H9 (cell line): Measurements from ENCODE around the gene AMH. TPM values are rescaled to one million over a fixed set of nuclear protein-coding genes. Genes with fewer than 3 reads are reported as not detected.

Experiments used
- DNase-seq: peaks from one replicate; pipeline ENCODE4 v3.0.0-alpha.2; 2017
- H2AFZ ChIP-seq: one replicate; pipeline ENCODE4 v1.6.1; 2013; ENCODE audit warnings: mild to moderate bottlenecking, low read length, control low read depth, moderate library complexity
- H2AK5ac ChIP-seq: 2 replicates; pipeline ENCODE4 v1.6.1; 2013; ENCODE audit warnings: low read length, control low read depth, mixed read lengths; ENCODE audit not compliant: insufficient read length
- H2BK120ac ChIP-seq: one replicate; pipeline ENCODE4 v1.6.1; 2013; ENCODE audit warnings: low read depth, mild to moderate bottlenecking, low read length, control low read depth, inconsistent platforms; ENCODE audit not compliant: poor library complexity, severe bottlenecking
- H2BK12ac ChIP-seq: 2 replicates; pipeline ENCODE4 v1.6.1; 2013; ENCODE audit warnings: low read length, control low read depth, mixed read lengths, low read depth; ENCODE audit not compliant: insufficient read length
- H2BK15ac ChIP-seq: 2 replicates; pipeline ENCODE4 v1.6.1; 2013; ENCODE audit warnings: low read depth, low read length, control low read depth
- H2BK20ac ChIP-seq: one replicate; pipeline ENCODE4 v1.6.1; 2013; ENCODE audit warnings: low read depth, mild to moderate bottlenecking, low read length, control low read depth, inconsistent platforms; ENCODE audit not compliant: poor library complexity, severe bottlenecking
- H2BK5ac ChIP-seq: 2 replicates; pipeline ENCODE4 v1.6.1; 2013; ENCODE audit warnings: low read length, control low read depth, mixed read lengths; ENCODE audit not compliant: insufficient read length
- H3K14ac ChIP-seq: 2 replicates; pipeline ENCODE4 v1.6.1; 2013; ENCODE audit warnings: low read length, control low read depth; ENCODE audit not compliant: insufficient read depth
- H3K18ac ChIP-seq: 2 replicates; pipeline ENCODE4 v1.6.1; 2013; ENCODE audit warnings: low read depth, mild to moderate bottlenecking, mixed read lengths, low read length, control low read depth; ENCODE audit not compliant: insufficient read length
- H3K23ac ChIP-seq: 2 replicates; pipeline ENCODE4 v1.6.1; 2013; ENCODE audit warnings: low read length, control low read depth, mixed read lengths, low read depth; ENCODE audit not compliant: insufficient read length
- H3K23me2 ChIP-seq: 2 replicates; pipeline ENCODE4 v1.6.1; 2013; ENCODE audit warnings: low read depth, mild to moderate bottlenecking, mixed read lengths, low read length, control low read depth; ENCODE audit not compliant: insufficient read length, poor library complexity, severe bottlenecking
- H3K27ac ChIP-seq: 2 replicates; pipeline ENCODE4 v1.5.1; 2013; ENCODE audit warnings: low read length, control low read depth, mixed read lengths, low read depth; ENCODE audit not compliant: insufficient read length
- H3K27me3 ChIP-seq: 2 replicates; pipeline ENCODE4 v1.6.1; 2013; ENCODE audit warnings: low read length, control low read depth, inconsistent platforms; ENCODE audit not compliant: insufficient read depth
- H3K4ac ChIP-seq: 2 replicates; pipeline ENCODE4 v1.6.1; 2013; ENCODE audit warnings: low read depth, mild to moderate bottlenecking, control low read depth, inconsistent platforms, low read length, moderate library complexity
- H3K4me1 ChIP-seq: 2 replicates; pipeline ENCODE4 v1.6.1; 2013; ENCODE audit warnings: low read length, control low read depth, inconsistent platforms; ENCODE audit not compliant: insufficient read depth
- H3K4me2 ChIP-seq: 2 replicates; pipeline ENCODE4 v1.6.1; 2013; ENCODE audit warnings: low read length, control low read depth, mixed read lengths; ENCODE audit not compliant: insufficient read length, insufficient read depth
- H3K56ac ChIP-seq: 2 replicates; pipeline ENCODE4 v1.6.1; 2013; ENCODE audit warnings: low read depth, mild to moderate bottlenecking, mixed read lengths, low read length, control low read depth; ENCODE audit not compliant: insufficient read length
- H3K79me1 ChIP-seq: 2 replicates; pipeline ENCODE4 v1.6.1; 2013; ENCODE audit warnings: low read depth, mild to moderate bottlenecking, moderate library complexity, low read length, control low read depth, inconsistent platforms; ENCODE audit not compliant: insufficient read depth, poor library complexity, severe bottlenecking
- H3K79me2 ChIP-seq: 2 replicates; pipeline ENCODE4 v1.6.1; 2013; ENCODE audit warnings: low read length, control low read depth, inconsistent platforms; ENCODE audit not compliant: insufficient read depth
- H3K9ac ChIP-seq: 2 replicates; pipeline ENCODE4 v1.6.1; 2013; ENCODE audit warnings: low read length, control low read depth, mixed read lengths; ENCODE audit not compliant: insufficient read length; ENCODE audit errors: extremely low read depth
- H3K9me3 ChIP-seq: one replicate; pipeline ENCODE4 v1.6.1; 2013; ENCODE audit warnings: low read depth, low read length, inconsistent platforms; ENCODE audit not compliant: control insufficient read depth
- H3T11ph ChIP-seq: one replicate; pipeline ENCODE4 v1.6.1; 2013; ENCODE audit warnings: mild to moderate bottlenecking, low read length, control low read depth, inconsistent platforms
- H4K20me1 ChIP-seq: one replicate; pipeline ENCODE4 v1.6.1; 2013; ENCODE audit not compliant: control insufficient read depth, insufficient read length, insufficient read depth
- H4K5ac ChIP-seq: 2 replicates; pipeline ENCODE4 v1.6.1; 2013; ENCODE audit warnings: low read depth, mild to moderate bottlenecking, mixed read lengths, low read length, control low read depth; ENCODE audit not compliant: insufficient read length
- H4K8ac ChIP-seq: replicated peaks from 2 replicates; pipeline ENCODE4 v1.6.1; 2013; ENCODE audit warnings: low read length, control low read depth, mixed read lengths, low read depth; ENCODE audit not compliant: insufficient read length
- H4K91ac ChIP-seq: 2 replicates; pipeline ENCODE4 v1.6.1; 2013; ENCODE audit warnings: low read depth, mild to moderate bottlenecking, moderate library complexity, mixed read lengths, low read length, control low read depth; ENCODE audit not compliant: insufficient read length
- H3K27ac Mint-ChIP-seq, 3 experiments: 2 replicates in 2 of 3; 3 replicates in 1 of 3; pipeline ENCODE4 v1.8.0; 2020 to 2021; ENCODE audit warnings: mixed read lengths in 3 of 3, mild to moderate bottlenecking in 1 of 3, moderate library complexity in 1 of 3
- H3K27me3 Mint-ChIP-seq: 2 replicates; pipeline ENCODE4 v1.8.0; 2021; ENCODE audit warnings: low read depth, mild to moderate bottlenecking, moderate library complexity, mixed read lengths
- H3K36me3 Mint-ChIP-seq, 3 experiments: 2 replicates in 2 of 3; 3 replicates in 1 of 3; pipeline ENCODE4 v1.8.0; 2020 to 2021; ENCODE audit warnings: low read depth in 3 of 3, mixed read lengths in 3 of 3; ENCODE audit not compliant: insufficient read depth in 1 of 3
- H3K4me1 Mint-ChIP-seq, 2 experiments: 2 replicates each; pipeline ENCODE4 v1.8.0; 2020; ENCODE audit warnings: mixed read lengths in 2 of 2
- H3K4me3 Mint-ChIP-seq, 2 experiments: 2 replicates in 1 of 2; 3 replicates in 1 of 2; pipeline ENCODE4 v1.8.0; 2020 to 2021; ENCODE audit warnings: mild to moderate bottlenecking in 2 of 2, mixed read lengths in 2 of 2, moderate library complexity in 1 of 2
- H3K9me3 Mint-ChIP-seq, 2 experiments: 2 replicates in 1 of 2; 3 replicates in 1 of 2; pipeline ENCODE4 v1.8.0; 2020; ENCODE audit warnings: mild to moderate bottlenecking in 2 of 2, mixed read lengths in 2 of 2, moderate library complexity in 1 of 2
- WGBS: extraction: QIAGEN DNeasy Blood & Tissue Kit; methylation state at CpG from one replicate; pipeline ENCODE4 v1.1.7; 2013; ENCODE audit warnings: missing lambda C conversion rate, low lambda C conversion rate, mixed read lengths; ENCODE audit not compliant: insufficient read length; ENCODE audit errors: extremely low coverage; 5-methylcytosine and 5-hydroxymethylcytosine counted together
- total RNA-seq: library from RNA; stranded (reverse); gene quantifications from 2 replicates; pipeline ENCODE4 v1.2.1, GENCODE V29; 2021
- TF ChIP-seq, protein P1 (sequence below): fragments of 200-600 bp; sonication (generic); conservative IDR thresholded peaks from 3 replicates; pipeline ENCODE4 v1.8.0; 2021; ENCODE audit warnings: antibody characterized with exemption, mild to moderate bottlenecking

AMH gene
- total RNA-seq, 1 experiment from 2014 or later: 70.7 TPM

DNA sequence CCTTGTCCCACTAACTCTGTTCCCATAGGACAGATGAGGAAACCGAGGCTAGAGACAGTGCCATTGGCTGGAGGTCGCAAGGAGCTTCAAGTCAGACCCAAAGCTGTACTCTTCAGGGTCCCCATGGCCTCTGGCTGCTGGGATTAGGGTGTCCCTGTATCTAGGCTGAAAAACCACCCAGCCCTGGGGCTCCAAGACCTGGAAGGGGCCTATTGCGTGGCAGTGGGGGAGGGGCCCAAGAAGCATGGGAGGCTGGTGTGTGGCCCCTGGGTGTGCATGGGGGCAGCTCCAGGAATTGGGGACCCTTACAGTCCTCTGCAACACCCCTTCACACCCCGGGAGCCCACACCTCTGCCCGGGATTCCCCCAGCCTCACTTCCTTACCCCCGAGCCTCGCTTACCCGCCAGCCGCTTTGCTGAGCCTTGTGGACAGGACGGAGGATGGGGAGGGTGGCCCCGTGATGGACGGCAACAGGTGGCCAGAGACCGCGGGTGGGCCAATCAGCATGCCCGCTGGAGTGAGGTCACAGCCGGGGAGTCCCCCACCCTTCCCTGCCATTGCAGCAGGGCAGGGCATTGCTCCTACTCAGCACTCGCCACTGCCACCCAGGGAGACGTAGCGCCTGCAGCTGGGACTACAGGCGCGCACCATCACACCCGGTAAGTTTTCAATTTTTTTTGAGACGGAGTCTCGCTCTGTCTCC lies 7.0 kb downstream of the AMH start, which contains the start of gene JSRP1:
Gene JSRP1, minus strand, starts transcription at position 436 of the 704 bp plus-strand sequence. CDS start 1,103 bp downstream, outside the sequence.
- Mint-ChIP-seq H3K27ac (peak within 1 kb of the TSS in 1 of 3 experiments; percentile 35; a peak in 1 of 7 replicates), H3K9me3 (no peaks in the 10 kb centered on the region), H3K36me3 (no peaks in the 10 kb centered on the region; a peak in 1 of 7 replicates), H3K4me1 (peaks cover 4% of the 10 kb centered on the region in 2 experiments), H3K4me3 (no peak within 1 kb of the TSS; a peak in 1 of 5 replicates), H3K27me3 (peaks cover 26% of the 10 kb centered on the region)
- no peaks in the 10 kb centered on the region; the same call in 1 of the 2 replicates for H3K27me3 ChIP-seq
- H3K4me2 ChIP-seq: no peak within 1 kb of the TSS
- no peaks in the 10 kb centered on the region for H4K20me1 ChIP-seq
- peak within 1 kb of the TSS; percentile 29 for H3K18ac ChIP-seq
- no peaks in the 10 kb centered on the region for H3K4me1 ChIP-seq
- H4K5ac ChIP-seq: no peak within 1 kb of the TSS
- peaks cover 10% of the 10 kb centered on the region for H3K23me2 ChIP-seq
- H4K91ac ChIP-seq: no peak within 1 kb of the TSS
- no peak within 1 kb of the TSS for H3K27ac ChIP-seq
- H3T11ph ChIP-seq: no peak within 1 kb of the TSS
- no peak within 1 kb of the TSS for H2BK20ac ChIP-seq
- no peaks in the 10 kb centered on the region for H3K9me3 ChIP-seq
- no CpG with 5 or more reads among the region's 24 CpGs for WGBS
- H3K79me1 ChIP-seq: no peaks in the 10 kb centered on the region
- H2BK120ac ChIP-seq: no peak within 1 kb of the TSS
- H3K4ac ChIP-seq: no peak within 1 kb of the TSS
- H2AK5ac ChIP-seq: no peak within 1 kb of the TSS
- no peak within 1 kb of the TSS for H2BK15ac ChIP-seq
- no peak within 1 kb of the TSS for H2BK5ac ChIP-seq
- H3K14ac ChIP-seq: no peak within 1 kb of the TSS; the same call in 1 of the 2 replicates
- DNase-seq: no peak
- no peak within 1 kb of the TSS for H3K23ac ChIP-seq
- H2BK12ac ChIP-seq: no peak within 1 kb of the TSS
- H3K56ac ChIP-seq: no peak within 1 kb of the TSS
- no peaks in the 10 kb centered on the region for H3K79me2 ChIP-seq
- no peak within 1 kb of the TSS for H4K8ac ChIP-seq
- no peak within 1 kb of the TSS for H2AFZ ChIP-seq
- TF ChIP-seq, protein P1, sequence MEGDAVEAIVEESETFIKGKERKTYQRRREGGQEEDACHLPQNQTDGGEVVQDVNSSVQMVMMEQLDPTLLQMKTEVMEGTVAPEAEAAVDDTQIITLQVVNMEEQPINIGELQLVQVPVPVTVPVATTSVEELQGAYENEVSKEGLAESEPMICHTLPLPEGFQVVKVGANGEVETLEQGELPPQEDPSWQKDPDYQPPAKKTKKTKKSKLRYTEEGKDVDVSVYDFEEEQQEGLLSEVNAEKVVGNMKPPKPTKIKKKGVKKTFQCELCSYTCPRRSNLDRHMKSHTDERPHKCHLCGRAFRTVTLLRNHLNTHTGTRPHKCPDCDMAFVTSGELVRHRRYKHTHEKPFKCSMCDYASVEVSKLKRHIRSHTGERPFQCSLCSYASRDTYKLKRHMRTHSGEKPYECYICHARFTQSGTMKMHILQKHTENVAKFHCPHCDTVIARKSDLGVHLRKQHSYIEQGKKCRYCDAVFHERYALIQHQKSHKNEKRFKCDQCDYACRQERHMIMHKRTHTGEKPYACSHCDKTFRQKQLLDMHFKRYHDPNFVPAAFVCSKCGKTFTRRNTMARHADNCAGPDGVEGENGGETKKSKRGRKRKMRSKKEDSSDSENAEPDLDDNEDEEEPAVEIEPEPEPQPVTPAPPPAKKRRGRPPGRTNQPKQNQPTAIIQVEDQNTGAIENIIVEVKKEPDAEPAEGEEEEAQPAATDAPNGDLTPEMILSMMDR: no peak
- H3K9ac ChIP-seq: no peak within 1 kb of the TSS
